H1 (cell line): ENCODE measurements around the gene EFR3B. TPM values are rescaled to one million over a fixed set of nuclear protein-coding genes. Genes with fewer than 3 reads are reported as not detected.

Experiments
- CTCF ChIA-PET: fragments of 300-600 bp; sonication (Branson Sonifier 250); formaldehyde crosslinking; loops from one replicate; lab custom pipeline; 2021; ENCODE audit not compliant: partially characterized antibody; lab: Charles Lee
- POLR2A ChIA-PET: fragments of 300-600 bp; sonication (Branson Sonifier 250); formaldehyde crosslinking; loops from one replicate; lab custom pipeline; 2021; ENCODE audit warnings: inconsistent platforms; ENCODE audit not compliant: partially characterized antibody; lab: Charles Lee
- DNase-seq, 2 experiments: peaks; one replicate each; pipeline versions ENCODE4 v3.0.0 to v3.0.0-alpha.2; 2010 to 2022; ENCODE audit warnings: low spot score in 2 of 2, low read depth in 1 of 2, mixed read lengths in 1 of 2
- FAIRE-seq: peaks from 2 replicates; lab custom pipeline; 2011; peaks lifted over from hg19 to GRCh38; lab: Jason Lieb, UNC
- H2AFZ ChIP-seq: 2 replicates; pipeline ENCODE4 v1.8.1; 2012; ENCODE audit warnings: low read length, inconsistent platforms
- H2AK5ac ChIP-seq: 2 replicates; pipeline ENCODE4 v1.6.1; 2013; ENCODE audit warnings: low read depth, low read length
- H2BK120ac ChIP-seq: replicated peaks from 2 replicates; pipeline ENCODE3; 2013; ENCODE audit warnings: low read depth, low read length, inconsistent platforms
- H2BK12ac ChIP-seq: 2 replicates; pipeline ENCODE4 v1.6.1; 2013; ENCODE audit warnings: low read depth, low read length
- H2BK15ac ChIP-seq: 2 replicates; pipeline ENCODE4 v1.6.1; 2013; ENCODE audit warnings: low read length
- H2BK20ac ChIP-seq: 2 replicates; pipeline ENCODE4 v1.6.1; 2013; ENCODE audit warnings: low read length
- H2BK5ac ChIP-seq: 2 replicates; pipeline ENCODE4 v1.6.1; 2013; ENCODE audit warnings: low read depth, low read length
- H3K14ac ChIP-seq: 2 replicates; pipeline ENCODE4 v1.6.1; 2013; ENCODE audit warnings: inconsistent platforms; ENCODE audit not compliant: insufficient read length
- H3K18ac ChIP-seq: 2 replicates; pipeline ENCODE4 v1.6.1; 2013; ENCODE audit warnings: low read length; ENCODE audit errors: extremely low read depth
- H3K23ac ChIP-seq: 2 replicates; pipeline ENCODE4 v1.6.1; 2013; ENCODE audit warnings: inconsistent platforms; ENCODE audit not compliant: insufficient read length
- H3K23me2 ChIP-seq: 2 replicates; pipeline ENCODE4 v1.6.1; 2013; ENCODE audit warnings: low read depth, low read length
- H3K27ac ChIP-seq: 2 replicates; pipeline ENCODE4 v1.6.1; 2011; ENCODE audit warnings: low read depth, low read length, inconsistent platforms
- H3K27me3 ChIP-seq, 4 experiments: replicated peaks in 1 of 4; 1 replicate in 1 of 4; 2 replicates in 3 of 4; pipeline versions ENCODE4 v1.6.1 to v1.8.1; 2011 to 2013; ENCODE audit warnings: low read length in 3 of 4, mild to moderate bottlenecking in 3 of 4, inconsistent platforms in 2 of 4, mixed read lengths in 2 of 4, moderate library complexity in 1 of 4; ENCODE audit not compliant: control insufficient read depth in 3 of 4, insufficient read depth in 3 of 4; ENCODE audit errors: extremely low read depth in 1 of 4
- H3K36me3 ChIP-seq, 4 experiments: 2 replicates each; pipeline versions ENCODE4 v1.6.1 to v1.8.1; 2011 to 2013; ENCODE audit warnings: mild to moderate bottlenecking in 4 of 4, low read length in 3 of 4, moderate library complexity in 2 of 4, control low read depth in 1 of 4, inconsistent platforms in 1 of 4; ENCODE audit not compliant: insufficient read depth in 4 of 4, control insufficient read depth in 2 of 4
- H3K4ac ChIP-seq: replicated peaks from 2 replicates; pipeline ENCODE3; 2013; ENCODE audit warnings: low read length, low read depth, mixed read lengths, inconsistent platforms; ENCODE audit not compliant: insufficient read length
- H3K4me1 ChIP-seq, 4 experiments: replicated peaks in 1 of 4; 1 replicate in 1 of 4; 2 replicates in 3 of 4; pipeline versions ENCODE4 v1.6.1 to v1.8.1; 2011 to 2013; ENCODE audit warnings: low read length in 3 of 4, inconsistent platforms in 2 of 4, mixed read lengths in 1 of 4; ENCODE audit not compliant: insufficient read depth in 4 of 4, control insufficient read depth in 3 of 4
- H3K4me2 ChIP-seq, 2 experiments: 2 replicates each; pipeline versions ENCODE4 v1.6.1 to v1.8.1; 2011 to 2013; ENCODE audit warnings: low read depth in 2 of 2, low read length in 2 of 2, control low read depth in 1 of 2, inconsistent platforms in 1 of 2, mild to moderate bottlenecking in 1 of 2; ENCODE audit not compliant: insufficient read depth in 1 of 2
- H3K4me3 ChIP-seq, 4 experiments: fragments of 200-600, 300-600 bp in 1 of 4; sonication (generic), shearing (Covaris generic), sonication (Bioruptor Twin) in 1 of 4; 2 replicates each; pipeline versions ENCODE4 v1.5.1 to v1.8.1; 2011 to 2016; ENCODE audit warnings: low read length in 4 of 4, low read depth in 3 of 4, control low read depth in 2 of 4, inconsistent platforms in 2 of 4, mild to moderate bottlenecking in 2 of 4, mixed read lengths in 1 of 4, moderate library complexity in 1 of 4; ENCODE audit not compliant: insufficient read depth in 2 of 4; ENCODE audit errors: extremely low read depth in 1 of 4
- H3K56ac ChIP-seq: replicated peaks from 2 replicates; pipeline ENCODE3; 2013; ENCODE audit warnings: low read depth, mild to moderate bottlenecking, mixed read lengths, low read length, inconsistent platforms; ENCODE audit not compliant: insufficient read length
- H3K79me1 ChIP-seq: 2 replicates; pipeline ENCODE4 v1.6.1; 2013; ENCODE audit warnings: low read depth, low read length, control low read depth
- H3K79me2 ChIP-seq, 2 experiments: 2 replicates each; pipeline versions ENCODE4 v1.6.1 to v1.8.1; 2012 to 2013; ENCODE audit warnings: low read length in 2 of 2, mild to moderate bottlenecking in 2 of 2, inconsistent platforms in 1 of 2; ENCODE audit not compliant: insufficient read depth in 2 of 2, control insufficient read depth in 1 of 2
- H3K9ac ChIP-seq, 4 experiments: replicated peaks in 1 of 4; 1 replicate in 1 of 4; 2 replicates in 3 of 4; pipeline versions ENCODE4 v1.6.1 to v1.8.1; 2011 to 2013; ENCODE audit warnings: low read depth in 3 of 4, low read length in 3 of 4, control low read depth in 2 of 4, mild to moderate bottlenecking in 2 of 4, moderate library complexity in 2 of 4, inconsistent platforms in 1 of 4; ENCODE audit errors: extremely low read depth in 1 of 4
- H3K9me3 ChIP-seq, 2 experiments: 2 replicates each; pipeline versions ENCODE4 v1.6.1 to v1.8.1; 2012 to 2013; ENCODE audit warnings: mild to moderate bottlenecking in 2 of 2, moderate library complexity in 2 of 2, control low read depth in 1 of 2, inconsistent platforms in 1 of 2, low read depth in 1 of 2, low read length in 1 of 2, mixed read lengths in 1 of 2; ENCODE audit not compliant: insufficient read depth in 2 of 2
- H4K20me1 ChIP-seq, 2 experiments: replicated peaks in 1 of 2; 2 replicates each; pipeline versions ENCODE3 to v1.8.1; 2011 to 2013; ENCODE audit warnings: inconsistent platforms in 2 of 2, low read length in 2 of 2, mild to moderate bottlenecking in 1 of 2; ENCODE audit not compliant: insufficient read depth in 2 of 2, control insufficient read depth in 1 of 2
- H4K5ac ChIP-seq: 2 replicates; pipeline ENCODE4 v1.6.1; 2013; ENCODE audit warnings: low read length, low read depth, mixed read lengths, inconsistent platforms; ENCODE audit not compliant: insufficient read length
- H4K8ac ChIP-seq: 2 replicates; pipeline ENCODE4 v1.8.0; 2013; ENCODE audit warnings: mild to moderate bottlenecking, moderate library complexity, low read length, inconsistent platforms; ENCODE audit not compliant: insufficient read depth; ENCODE audit errors: extremely low read depth
- H4K91ac ChIP-seq: replicated peaks from 2 replicates; pipeline ENCODE3; 2013; ENCODE audit warnings: low read length, mixed read lengths, inconsistent platforms; ENCODE audit not compliant: insufficient read length
- EGR1 ChIP-seq: IDR thresholded peaks from 2 replicates; pipeline ENCODE4 v1.6.1; 2011; ENCODE audit warnings: low read depth, low read length, borderline replicate concordance
- MAFK ChIP-seq: IDR thresholded peaks from 2 replicates; pipeline ENCODE4 v1.6.1; 2012; ENCODE audit warnings: low read depth, mild to moderate bottlenecking, improper control_type of control experiment, low read length
- SAP30 ChIP-seq: fragments of 300-600 bp; sonication (generic); IDR thresholded peaks from 2 replicates; pipeline ENCODE4 v1.7.1; 2012; ENCODE audit warnings: low read length, moderate library complexity, mild to moderate bottlenecking, inconsistent platforms; ENCODE audit not compliant: insufficient read depth, insufficient replicate concordance
- WGBS, 2 experiments: shearing (Covaris generic) in 1 of 2; methylation state at CpG; one replicate each; pipeline versions ENCODE4 v1.1.6 to v1.1.7; 2013 to 2015; ENCODE audit warnings: low lambda C conversion rate in 2 of 2, mixed read lengths in 2 of 2, inconsistent platforms in 1 of 2, low coverage in 1 of 2, missing lambda C conversion rate in 1 of 2; ENCODE audit not compliant: insufficient replicate concordance in 2 of 2, insufficient coverage in 1 of 2, insufficient read length in 1 of 2; ENCODE audit errors: extremely low coverage in 1 of 2, missing lambda C conversion rate in 1 of 2; 5-methylcytosine and 5-hydroxymethylcytosine counted together
- long read RNA-seq, 2 experiments: library from RNA in 1 of 2; library from capped mRNA in 1 of 2; stranded (forward); transcript quantifications; one replicate each; pipeline ENCODE4 v2.0.0, GENCODE V29; 2021; ENCODE audit warnings: inconsistent platforms in 1 of 2
- polyA minus RNA-seq, 3 experiments: library from RNA; depleted of rRNA, polyadenylated mRNA; stranded (reverse); fragments of >200 nt; gene quantifications; 1 replicate in 2 of 3; 2 replicates in 1 of 3; pipeline ENCODE4 v1.2.3, GENCODE V29; 2011
- polyA plus RNA-seq, 7 experiments: library from polyadenylated mRNA; depleted of rRNA in 3 of 7; stranded (reverse) in 5 of 7; unstranded in 2 of 7; fragments of >200 nt in 5 of 7; fragments of 200-250 nt in 2 of 7; gene quantifications; 1 replicate in 5 of 7; 2 replicates in 1 of 7; 4 replicates in 1 of 7; pipeline versions ENCODE4 v1.2.1 to v1.2.3, GENCODE V29; 2011 to 2013; ENCODE audit warnings: missing spikeins in 2 of 7, mixed read lengths in 2 of 7
- total RNA-seq: library from RNA; stranded (reverse); fragmentation: NEBNext Ultra II Directional; extraction: Animal tissue kit (Norgen Biotek cat#: 25700); gene quantifications from 2 replicates; pipeline ENCODE4 v1.2.1, GENCODE V29; 2021

The EFR3B gene, protein sequence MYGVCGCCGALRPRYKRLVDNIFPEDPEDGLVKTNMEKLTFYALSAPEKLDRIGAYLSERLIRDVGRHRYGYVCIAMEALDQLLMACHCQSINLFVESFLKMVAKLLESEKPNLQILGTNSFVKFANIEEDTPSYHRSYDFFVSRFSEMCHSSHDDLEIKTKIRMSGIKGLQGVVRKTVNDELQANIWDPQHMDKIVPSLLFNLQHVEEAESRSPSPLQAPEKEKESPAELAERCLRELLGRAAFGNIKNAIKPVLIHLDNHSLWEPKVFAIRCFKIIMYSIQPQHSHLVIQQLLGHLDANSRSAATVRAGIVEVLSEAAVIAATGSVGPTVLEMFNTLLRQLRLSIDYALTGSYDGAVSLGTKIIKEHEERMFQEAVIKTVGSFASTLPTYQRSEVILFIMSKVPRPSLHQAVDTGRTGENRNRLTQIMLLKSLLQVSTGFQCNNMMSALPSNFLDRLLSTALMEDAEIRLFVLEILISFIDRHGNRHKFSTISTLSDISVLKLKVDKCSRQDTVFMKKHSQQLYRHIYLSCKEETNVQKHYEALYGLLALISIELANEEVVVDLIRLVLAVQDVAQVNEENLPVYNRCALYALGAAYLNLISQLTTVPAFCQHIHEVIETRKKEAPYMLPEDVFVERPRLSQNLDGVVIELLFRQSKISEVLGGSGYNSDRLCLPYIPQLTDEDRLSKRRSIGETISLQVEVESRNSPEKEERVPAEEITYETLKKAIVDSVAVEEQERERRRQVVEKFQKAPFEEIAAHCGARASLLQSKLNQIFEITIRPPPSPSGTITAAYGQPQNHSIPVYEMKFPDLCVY
- total RNA-seq: 8.8 and 9.6 TPM in 2 replicates
- polyA plus RNA-seq (2011; rRNA removed): 3.4 and 4.9 TPM in 2 replicates
- 4.1 TPM for polyA plus RNA-seq (2011; cell fraction: cytosol; rRNA removed)
- polyA plus RNA-seq (2011; cell fraction: nucleus; rRNA removed): 11.1 TPM
- 4.8 to 6.4 TPM (median 5.3 TPM) in 4 replicates for polyA plus RNA-seq (2012, experiment 1 of 2)
- 2.8 TPM for polyA plus RNA-seq (2012, experiment 2 of 2)
- polyA plus RNA-seq (2013, experiment 1 of 2): 3.3 TPM
- polyA plus RNA-seq (2013, experiment 2 of 2): 2.9 TPM
- 18.4 and 19.2 TPM in 2 replicates for polyA minus RNA-seq (2011; rRNA and poly(A)+ RNA removed)
- 8.1 TPM for polyA minus RNA-seq (2011; cell fraction: cytosol; rRNA and poly(A)+ RNA removed)
- polyA minus RNA-seq (2011; cell fraction: nucleus; rRNA and poly(A)+ RNA removed): 10.0 TPM
- long read RNA-seq, experiment 1, partial matches to known transcripts: 0 of 4 reads
- long read RNA-seq, experiment 1, other reads (novel, unspliced or antisense): 4 of 4 reads
- long read RNA-seq, experiment 2, partial matches to known transcripts: 0 of 1 reads
- long read RNA-seq, experiment 2, other reads (novel, unspliced or antisense): 1 of 1 reads

DNA sequence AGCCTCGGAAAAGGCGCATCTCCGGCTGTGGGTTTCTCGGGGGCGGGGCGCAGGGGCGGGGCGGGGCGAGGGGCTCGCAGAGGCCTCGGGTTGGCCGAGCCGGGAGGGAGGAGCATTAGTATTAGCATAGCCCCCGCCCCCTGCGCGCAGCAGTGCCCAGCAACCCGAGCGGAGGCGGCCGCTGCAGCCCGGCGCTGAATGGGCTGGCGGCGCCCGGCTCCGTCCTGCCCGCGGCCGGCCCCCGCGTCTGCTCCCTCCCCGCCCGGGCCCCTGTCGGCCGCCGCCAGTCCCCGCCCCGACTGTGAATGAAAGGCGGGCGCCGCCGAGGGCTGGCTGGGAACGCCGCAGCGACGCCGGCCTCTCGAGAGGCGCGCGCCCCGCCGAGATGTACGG lies at the start of gene EFR3B:
EFR3B (plus strand) TSS at position 149 of the 393 bp plus-strand sequence; CDS start at position 386, 237 bp downstream.
- Histone ChIP-seq H3K14ac (no peak within 1 kb of the TSS), H2BK12ac (0 out of 2 replicates have a peak within 1 kb of the TSS, but pooled peaks have one; percentile 22), H3K56ac (no peak within 1 kb of the TSS), H3K4me3 (peak within 1 kb of the TSS; percentile 66 to 98 (median 77)), H3K27ac (no peak within 1 kb of the TSS), H3K79me2 (no peaks in the 10 kb centered on the region), H3K79me1 (peaks cover 2% of the 10 kb centered on the region; the same call in 1 of the 2 replicates), H3K18ac (peak within 1 kb of the TSS; percentile 71), H3K9ac (peak within 1 kb of the TSS in 3 of 4 experiments; percentile 38 to 81 (median 42); a peak in 5 of 7 replicates), H3K4me1 (peaks cover 0 to 10% (median 5%) of the 10 kb centered on the region in 4 experiments; a peak in 5 of 7 replicates), H2BK5ac (no peak within 1 kb of the TSS; the same call in 1 of the 2 replicates), H3K23me2 (peaks cover 16% of the 10 kb centered on the region), H3K36me3 (no peaks in the 10 kb centered on the region), H3K4ac (peak within 1 kb of the TSS; percentile 47), H3K9me3 (no peaks in the 10 kb centered on the region), H2BK20ac (0 out of 2 replicates have a peak within 1 kb of the TSS, but pooled peaks have one; percentile 61), H2AFZ (peak within 1 kb of the TSS; percentile 80; the same call in 1 of the 2 replicates), H3K23ac (no peak within 1 kb of the TSS), H3K4me2 (peak within 1 kb of the TSS; percentile 99 to 100), H3K27me3 (peaks cover 0 to 16% (median 12%) of the 10 kb centered on the region in 4 experiments; a peak in 6 of 7 replicates), H2BK120ac (no peak within 1 kb of the TSS), H4K8ac (peak within 1 kb of the TSS; percentile 81), H4K91ac (peak within 1 kb of the TSS; percentile 77), H2BK15ac (peak within 1 kb of the TSS; percentile 61; the same call in 1 of the 2 replicates), H4K20me1 (peaks cover 0 to 10% of the 10 kb centered on the region in 2 experiments), H4K5ac (no peak within 1 kb of the TSS), H2AK5ac (no peak within 1 kb of the TSS; the same call in 1 of the 2 replicates)
- CTCF ChIA-PET: interaction anchor here (0.6 to 4.6 kb wide), 14 partner anchors 9 to 88 kb away, joined by 3 to 21 read pairs (median 4); no protein-coding TSS in a partner anchor
- POLR2A ChIA-PET: no interaction called here
- DNase-seq (peak; percentile 53 to 82), FAIRE-seq (no peak)
- TF ChIP-seq EGR1: peak; percentile 55; the same call in 1 of the 2 replicates
- TF ChIP-seq SAP30: no peak
- TF ChIP-seq MAFK: no peak
- 0% methylated on average over 21 of the region's 54 CpGs; no CpG with 5 or more reads in 1 of the 2 experiments for WGBS, 2 experiments
